M059J (cell line): Measurements from ENCODE around the gene ZNF397. TPM values are rescaled to one million over a fixed set of nuclear protein-coding genes. Genes with fewer than 3 reads are reported as not detected.

ENCODE experiments used
- DNase-seq: peaks from one replicate; pipeline ENCODE4 v3.0.0-alpha.2; 2012; ENCODE audit warnings: low read depth
- total RNA-seq: library from RNA; depleted of rRNA; stranded (reverse); fragments of >200 nt; shearing (Covaris generic); gene quantifications from 2 replicates; pipeline ENCODE4 v1.2.3, GENCODE V29; 2014; rRNA removed

The ZNF397 gene
- total RNA-seq, 1 experiment from 2014 or later, result 6.7 TPM

DNA sequence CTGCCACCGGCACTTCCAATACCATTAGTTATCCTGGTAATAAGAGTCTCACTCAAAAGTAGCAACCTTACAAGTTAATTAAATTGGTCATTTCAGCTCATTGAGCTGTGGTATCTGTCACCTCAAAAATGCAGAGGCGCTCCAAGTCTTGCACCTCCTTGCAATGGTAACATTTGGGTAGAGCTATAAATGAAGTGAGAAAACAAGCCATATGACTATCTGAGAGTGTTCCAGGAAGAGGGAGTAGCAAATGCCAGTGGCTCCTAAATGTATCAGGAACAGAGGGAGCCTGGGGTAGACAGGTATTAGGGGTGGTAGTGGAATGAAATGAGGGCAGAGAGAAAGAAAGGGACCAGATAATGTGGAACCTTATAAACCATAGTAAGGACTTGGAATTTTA is 55.2 kb downstream of the ZNF397 start:
- no peak for DNase-seq

DNA sequence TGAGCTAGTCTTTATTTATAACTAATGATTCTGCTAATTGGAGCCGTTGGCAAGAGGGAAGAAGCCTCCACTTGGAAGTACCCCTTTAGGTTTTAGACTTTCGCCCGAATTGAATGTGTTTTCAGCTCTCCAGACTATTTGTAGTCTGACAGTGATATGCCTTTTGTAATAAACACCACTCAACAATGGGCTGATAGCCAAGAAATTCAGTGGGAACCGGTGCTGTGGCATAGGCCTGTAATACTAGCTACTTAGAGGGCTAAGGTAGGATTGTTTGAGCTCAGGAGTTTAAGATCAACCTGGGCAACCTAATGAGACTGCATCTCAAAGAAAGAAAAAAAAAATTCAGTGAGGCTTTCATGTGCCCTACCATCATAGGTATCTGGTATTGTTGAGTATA is 62.8 kb downstream of the ZNF397 start:
- DNase-seq, result no peak

DNA sequence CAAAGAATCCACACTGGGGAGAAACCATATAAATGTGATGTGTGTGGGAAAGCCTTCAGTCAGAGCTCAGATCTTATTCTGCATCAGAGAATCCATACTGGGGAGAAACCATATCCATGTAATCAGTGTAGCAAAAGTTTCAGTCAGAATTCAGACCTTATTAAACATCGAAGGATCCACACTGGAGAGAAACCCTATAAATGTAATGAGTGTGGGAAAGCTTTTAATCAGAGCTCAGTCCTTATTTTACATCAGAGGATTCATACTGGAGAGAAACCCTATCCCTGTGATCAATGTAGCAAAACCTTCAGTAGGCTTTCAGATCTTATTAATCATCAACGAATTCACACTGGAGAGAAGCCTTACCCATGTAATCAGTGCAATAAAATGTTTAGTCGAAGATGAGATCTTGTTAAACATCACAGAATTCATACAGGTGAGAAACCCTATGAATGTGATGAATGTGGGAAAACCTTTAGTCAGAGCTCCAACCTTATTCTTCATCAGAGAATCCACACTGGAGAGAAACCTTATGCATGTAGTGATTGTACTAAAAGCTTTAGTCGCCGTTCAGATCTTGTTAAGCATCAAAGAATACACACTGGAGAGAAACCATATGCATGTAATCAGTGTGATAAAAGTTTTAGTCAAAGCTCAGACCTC is 65.9 kb downstream of the ZNF397 start:
- no peak for DNase-seq

Other genes starting within 250 kb of the ZNF397 start
- 42.9 and 57.5 TPM in 2 replicates for gene MAPRE2, start 199.6 kb upstream of the ZNF397 start, total RNA-seq
- 13.2 and 18.9 TPM in 2 replicates for gene ZSCAN30, start 49.2 kb downstream of the ZNF397 start, total RNA-seq
- 34.7 and 41.0 TPM in 2 replicates for gene ZNF24, start 103.4 kb downstream of the ZNF397 start, total RNA-seq
- gene ZNF396, start 136.3 kb downstream of the ZNF397 start, total RNA-seq, result 1.7 TPM in 2 replicates